Natural killer cell (primary cell): ENCODE results near the gene ITPR1. TPM values are rescaled to one million over a fixed set of nuclear protein-coding genes. Genes with fewer than 3 reads are reported as not detected.

ENCODE experiments used
- ATAC-seq, 3 donors: fragments of 150-1000 bp in 2 of 3; fragments of 200-7000 bp in 1 of 3; cut with Tn5 transposase; 1 replicate in 1 of 3; 2 replicates in 2 of 3; pipeline ENCODE4 v1.10.0; 2021; ENCODE audit warnings: mild to moderate bottlenecking in 2 of 3, moderate library complexity in 2 of 3
- DNase-seq, 2 donors: peaks; one replicate each; pipeline versions ENCODE4 v3.0.0 to v3.0.0-alpha.2; 2013 to 2021; ENCODE audit warnings: mixed read lengths in 1 of 2
- H3K27ac ChIP-seq: one replicate; pipeline ENCODE4 v1.5.1; 2013; ENCODE audit warnings: mild to moderate bottlenecking, low read length
- H3K27me3 ChIP-seq: one replicate; pipeline ENCODE4 v1.6.1; 2013; ENCODE audit warnings: low read length; ENCODE audit not compliant: control insufficient read depth, insufficient read depth
- H3K36me3 ChIP-seq: one replicate; pipeline ENCODE4 v1.6.1; 2013; ENCODE audit warnings: low read length; ENCODE audit not compliant: control insufficient read depth, insufficient read depth
- H3K4me1 ChIP-seq: one replicate; pipeline ENCODE4 v1.6.1; 2013; ENCODE audit warnings: low read length; ENCODE audit not compliant: control insufficient read depth, insufficient read depth
- H3K4me3 ChIP-seq: one replicate; pipeline ENCODE4 v1.5.1; 2013; ENCODE audit warnings: low read length
- H3K9me3 ChIP-seq: one replicate; pipeline ENCODE4 v1.6.1; 2013; ENCODE audit warnings: low read length; ENCODE audit not compliant: control insufficient read depth, insufficient read depth
- H3K27ac Mint-ChIP-seq, 2 donors: one replicate each; pipeline ENCODE4 v1.8.0; 2022; ENCODE audit warnings: mild to moderate bottlenecking in 2 of 2, mixed read lengths in 2 of 2, moderate library complexity in 1 of 2
- H3K27me3 Mint-ChIP-seq, 2 donors: one replicate each; pipeline ENCODE4 v1.8.0; 2022; ENCODE audit warnings: low read depth in 2 of 2, mixed read lengths in 2 of 2
- H3K36me3 Mint-ChIP-seq: one replicate; pipeline ENCODE4 v1.8.0; 2022; ENCODE audit warnings: mixed read lengths
- H3K4me1 Mint-ChIP-seq, 2 donors: one replicate each; pipeline ENCODE4 v1.8.0; 2022; ENCODE audit warnings: mixed read lengths in 2 of 2
- H3K4me3 Mint-ChIP-seq: one replicate; pipeline ENCODE4 v1.8.0; 2022; ENCODE audit warnings: mild to moderate bottlenecking, moderate library complexity, mixed read lengths
- H3K9me3 Mint-ChIP-seq, 2 donors: one replicate each; pipeline ENCODE4 v1.8.0; 2022; ENCODE audit warnings: mixed read lengths in 2 of 2
- WGBS: methylation state at CpG from one replicate; pipeline ENCODE4 v1.1.7; 2013; ENCODE audit warnings: missing lambda C conversion rate; ENCODE audit not compliant: insufficient coverage; 5-methylcytosine and 5-hydroxymethylcytosine counted together
- intact Hi-C: fragments of 100-400 bp; cut with micrococcal nuclease; formaldehyde crosslinking; loops from one replicate; pipeline ENCODE4 v1.14.2; 2022
- total RNA-seq, 4 donors: library from RNA; stranded (reverse); fragments of 120-200 nt in 1 of 4; gene quantifications; one replicate each; pipeline versions ENCODE4 v1.2.3 to v1.2.4, GENCODE V29; 2013 to 2022
- TF ChIP-seq, protein P1 (sequence below): fragments of 200-600 bp; IDR thresholded peaks from one replicate; pipeline ENCODE4 v1.8.0; 2022; ENCODE audit warnings: antibody characterized with exemption

The ITPR1 gene
- total RNA-seq, 3 donors from 2014 or later (not counting 1 experiment from before 2014, with no cell fraction given): 86.7 to 123 (median 94.8) TPM

DNA sequence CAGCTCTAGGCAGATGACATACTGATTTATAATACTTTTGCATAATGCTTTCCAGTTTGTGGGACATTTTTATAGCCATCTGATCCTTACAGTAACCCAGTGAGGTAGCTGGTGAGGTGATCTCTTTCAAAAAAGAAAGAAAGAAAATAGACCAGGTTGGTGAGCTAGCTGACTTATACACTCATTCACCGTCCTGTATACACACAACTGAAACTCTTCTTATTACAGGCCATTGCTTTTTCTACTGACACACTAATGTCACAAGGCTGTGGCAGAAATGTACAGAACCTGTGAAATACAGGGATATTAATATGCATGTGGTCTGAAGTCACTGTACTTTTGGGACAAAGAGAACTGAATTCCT, 335.9 kb downstream of the ITPR1 start:
- H3K27ac Mint-ChIP-seq: peak overlapping the region; percentile 64 to 97
- no peak for ATAC-seq

GRCh38 chr3:4830586-4830914, 337.4 kb downstream of the ITPR1 start:
- peaks cover 79% of the 10 kb centered on the region for H3K4me1 ChIP-seq
- ATAC-seq (no peak), DNase-seq (no peak)
- H3K9me3 ChIP-seq: no peaks in the 10 kb centered on the region
- no peaks in the 10 kb centered on the region for H3K36me3 ChIP-seq
- Mint-ChIP-seq H3K4me3 (peak overlapping the region; percentile 92), H3K9me3 (peaks cover 0 to 3% of the 10 kb centered on the region in 2 donors), H3K27me3 (no peaks in the 10 kb centered on the region), H3K36me3 (peaks cover 8% of the 10 kb centered on the region), H3K4me1 (peaks cover 79 to 82% of the 10 kb centered on the region in 2 donors), H3K27ac (peak overlapping the region; percentile 93 to 97)
- no peaks in the 10 kb centered on the region for H3K27me3 ChIP-seq
- intact Hi-C loops: loop anchor here (5.0 kb wide), 3 partner anchors 77 to 197 kb away; no protein-coding TSS in a partner anchor
- peak overlapping the region; percentile 26 for H3K4me3 ChIP-seq
- 68% methylated on average over 4 of the region's 5 CpGs for WGBS
- peak overlapping the region; percentile 92 for H3K27ac ChIP-seq
- TF ChIP-seq, protein P1, sequence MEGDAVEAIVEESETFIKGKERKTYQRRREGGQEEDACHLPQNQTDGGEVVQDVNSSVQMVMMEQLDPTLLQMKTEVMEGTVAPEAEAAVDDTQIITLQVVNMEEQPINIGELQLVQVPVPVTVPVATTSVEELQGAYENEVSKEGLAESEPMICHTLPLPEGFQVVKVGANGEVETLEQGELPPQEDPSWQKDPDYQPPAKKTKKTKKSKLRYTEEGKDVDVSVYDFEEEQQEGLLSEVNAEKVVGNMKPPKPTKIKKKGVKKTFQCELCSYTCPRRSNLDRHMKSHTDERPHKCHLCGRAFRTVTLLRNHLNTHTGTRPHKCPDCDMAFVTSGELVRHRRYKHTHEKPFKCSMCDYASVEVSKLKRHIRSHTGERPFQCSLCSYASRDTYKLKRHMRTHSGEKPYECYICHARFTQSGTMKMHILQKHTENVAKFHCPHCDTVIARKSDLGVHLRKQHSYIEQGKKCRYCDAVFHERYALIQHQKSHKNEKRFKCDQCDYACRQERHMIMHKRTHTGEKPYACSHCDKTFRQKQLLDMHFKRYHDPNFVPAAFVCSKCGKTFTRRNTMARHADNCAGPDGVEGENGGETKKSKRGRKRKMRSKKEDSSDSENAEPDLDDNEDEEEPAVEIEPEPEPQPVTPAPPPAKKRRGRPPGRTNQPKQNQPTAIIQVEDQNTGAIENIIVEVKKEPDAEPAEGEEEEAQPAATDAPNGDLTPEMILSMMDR: no peak

More for the DNA sequence above, 335.9 kb downstream of the ITPR1 start:
- H3K4me1 ChIP-seq: peaks cover 77% of the 10 kb centered on the region
- H3K4me3 Mint-ChIP-seq: peak overlapping the region; percentile 70
- DNase-seq: peak in 1 of 2 donors; percentile 46
- no peaks in the 10 kb centered on the region for H3K27me3 ChIP-seq
- H3K36me3 Mint-ChIP-seq: peaks cover 8% of the 10 kb centered on the region
- no peaks in the 10 kb centered on the region for H3K9me3 ChIP-seq
- H3K4me1 Mint-ChIP-seq: peaks cover 76 to 77% of the 10 kb centered on the region in 2 donors
- TF ChIP-seq, protein P1: no peak
- WGBS: 25% methylated on average over 1 of the region's 1 CpG
- H3K27ac ChIP-seq: no peak overlapping the region
- no peaks in the 10 kb centered on the region for H3K27me3 Mint-ChIP-seq
- peaks cover 0 to 3% of the 10 kb centered on the region in 2 donors for H3K9me3 Mint-ChIP-seq
- H3K4me3 ChIP-seq: no peak overlapping the region
- H3K36me3 ChIP-seq: no peaks in the 10 kb centered on the region
- intact Hi-C loops: no loop called here

DNA sequence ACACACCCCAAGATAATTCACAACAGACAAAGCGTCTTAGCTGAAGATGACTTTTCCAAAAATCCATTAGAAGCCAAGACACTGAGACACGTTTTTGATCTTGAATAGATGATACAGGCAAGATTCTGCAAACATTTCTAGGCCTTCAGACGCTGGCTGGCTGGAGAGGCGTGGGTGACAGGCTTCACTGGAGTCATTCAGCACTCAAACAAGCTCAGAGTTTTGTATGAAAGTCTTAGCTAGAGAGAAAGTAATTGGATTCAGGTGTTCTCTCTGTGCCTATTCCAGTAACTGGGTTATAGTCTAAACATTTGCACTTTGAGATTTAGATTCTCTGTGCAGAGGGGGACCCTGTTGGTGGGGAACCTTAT, 338.4 kb downstream of the ITPR1 start:
- intact Hi-C loops: loop anchor here (1.0 to 5.0 kb wide), 7 partner anchors 9 to 196 kb away; no protein-coding TSS in a partner anchor

More for the DNA sequence above, 338.4 kb downstream of the ITPR1 start:
- no peaks in the 10 kb centered on the region for H3K27me3 ChIP-seq
- H3K4me1 ChIP-seq: peaks cover 75% of the 10 kb centered on the region
- no peak overlapping the region for H3K4me3 ChIP-seq
- Mint-ChIP-seq H3K4me1 (peaks cover 76 to 81% of the 10 kb centered on the region in 2 donors), H3K9me3 (peaks cover 0 to 3% of the 10 kb centered on the region in 2 donors), H3K36me3 (peaks cover 8% of the 10 kb centered on the region), H3K27me3 (no peaks in the 10 kb centered on the region), H3K4me3 (peak overlapping the region; percentile 92), H3K27ac (peak overlapping the region; percentile 93 to 97)
- 10% methylated on average over 4 of the region's 4 CpGs for WGBS
- TF ChIP-seq, protein P1: no peak
- no peaks in the 10 kb centered on the region for H3K9me3 ChIP-seq
- ATAC-seq: peak; percentile 10 to 24 (median 16)
- peak overlapping the region; percentile 92 for H3K27ac ChIP-seq
- DNase-seq: no peak
- no peaks in the 10 kb centered on the region for H3K36me3 ChIP-seq
